Measurements from ENCODE around the gene REL.
"Not testable (repeated sequence)": the region's sequence is repeated elsewhere in the genome, so short reads cannot be mapped to it uniquely, and the experiment has no call there.

REL gene

GRCh38 chr2:60868589-60869273, 12.6 kb upstream of the REL start:
- no peak for DNase-seq (ENCODE audit: low spot score)

GRCh38 chr2:60872510-60872928, 8.9 kb upstream of the REL start:
- DNase-seq (ENCODE audit: low spot score), result no peak

GRCh38 chr2:60873381-60873780, 8.0 kb upstream of the REL start:
- DNase-seq (ENCODE audit: low spot score), result no peak

GRCh38 chr2:60875520-60875919, 5.9 kb upstream of the REL start:
- DNase-seq (ENCODE audit: low spot score), result no peak

- DNase-seq (ENCODE audit: low spot score), result no peak
Measured at GRCh38 chr2:60880643-60881046, 729 bp upstream of the REL start.

GRCh38 chr2:60882971-60883753, 1.8 kb downstream of the REL start:
- peak; percentile 47 for DNase-seq (ENCODE audit: low spot score)

GRCh38 chr2:60883896-60884295, 2.5 kb downstream of the REL start:
- DNase-seq (ENCODE audit: low spot score), result no peak

- no peak for DNase-seq (ENCODE audit: low spot score)
Measured at GRCh38 chr2:60884800-60885199, 3.4 kb downstream of the REL start.

- no peak for DNase-seq (ENCODE audit: low spot score)
Measured at GRCh38 chr2:60885683-60886082, 4.3 kb downstream of the REL start.

GRCh38 chr2:60886991-60887390, 5.6 kb downstream of the REL start:
- no peak for DNase-seq (ENCODE audit: low spot score)

GRCh38 chr2:60888853-60889252, 7.5 kb downstream of the REL start:
- no peak for DNase-seq (ENCODE audit: low spot score)

- DNase-seq (ENCODE audit: low spot score), result not testable (repeated sequence)
Measured at GRCh38 chr2:60889581-60890392, 8.4 kb downstream of the REL start.

GRCh38 chr2:60890393-60890707, 9.0 kb downstream of the REL start:
- DNase-seq (ENCODE audit: low spot score), result no peak

GRCh38 chr2:60891180-60891579, 9.8 kb downstream of the REL start:
- no peak for DNase-seq (ENCODE audit: low spot score)

- no peak for DNase-seq (ENCODE audit: low spot score)
Measured at GRCh38 chr2:60898567-60898966, 17.2 kb downstream of the REL start.

GRCh38 chr2:60899230-60899891, 18.0 kb downstream of the REL start:
- no peak for DNase-seq (ENCODE audit: low spot score)

- no peak for DNase-seq (ENCODE audit: low spot score)
Measured at GRCh38 chr2:60899892-60900249, 18.5 kb downstream of the REL start.

- not testable (repeated sequence) for DNase-seq (ENCODE audit: low spot score)
Measured at GRCh38 chr2:60901296-60901695, 19.9 kb downstream of the REL start.

- not testable (repeated sequence) for DNase-seq (ENCODE audit: low spot score)
Measured at GRCh38 chr2:60905867-60906266, 24.5 kb downstream of the REL start.

- DNase-seq (ENCODE audit: low spot score), result no peak
Measured at GRCh38 chr2:60906395-60906794, 25.0 kb downstream of the REL start.

GRCh38 chr2:60907329-60907728, 26.0 kb downstream of the REL start:
- DNase-seq (ENCODE audit: low spot score), result no peak

- DNase-seq (ENCODE audit: low spot score), result no peak
Measured at GRCh38 chr2:60925994-60926740, 44.8 kb downstream of the REL start.

Data from Ammon's horn (tissue), 1 donor.